Embryonic facial prominence (tissue), 1 donor: Measurements from ENCODE around the gene CENPM.
"Not testable (repeated sequence)": the region's sequence is repeated elsewhere in the genome, so short reads cannot be mapped to it uniquely, and the experiment has no call there.

Source experiments
- DNase-seq: peaks from one replicate; pipeline ENCODE4 v3.0.0-alpha.2; 2016; ENCODE audit errors: extremely low spot score

Gene CENPM

GRCh38 chr22:41966607-41967240 is 19.8 kb upstream of the CENPM start:
- no peak for DNase-seq

DNA sequence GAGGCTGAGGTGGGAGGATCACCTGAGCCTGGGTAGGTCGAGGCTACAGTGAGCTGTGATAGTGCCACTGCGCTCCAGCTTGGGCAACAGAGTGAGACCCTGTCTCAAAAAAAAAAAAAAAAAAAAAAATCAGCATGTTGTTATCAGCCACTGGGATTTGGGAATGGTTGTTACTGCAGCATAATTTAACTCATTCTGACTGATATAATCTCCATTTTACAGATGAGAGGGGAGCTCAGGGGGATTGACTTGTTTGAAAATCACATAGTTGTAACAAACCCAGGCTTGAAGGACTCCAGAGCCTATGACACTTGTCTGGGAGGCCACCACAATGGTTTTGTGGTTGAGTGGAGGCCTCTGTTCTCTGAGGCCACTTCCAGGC is 19.3 kb upstream of the CENPM start:
- no peak for DNase-seq

DNA sequence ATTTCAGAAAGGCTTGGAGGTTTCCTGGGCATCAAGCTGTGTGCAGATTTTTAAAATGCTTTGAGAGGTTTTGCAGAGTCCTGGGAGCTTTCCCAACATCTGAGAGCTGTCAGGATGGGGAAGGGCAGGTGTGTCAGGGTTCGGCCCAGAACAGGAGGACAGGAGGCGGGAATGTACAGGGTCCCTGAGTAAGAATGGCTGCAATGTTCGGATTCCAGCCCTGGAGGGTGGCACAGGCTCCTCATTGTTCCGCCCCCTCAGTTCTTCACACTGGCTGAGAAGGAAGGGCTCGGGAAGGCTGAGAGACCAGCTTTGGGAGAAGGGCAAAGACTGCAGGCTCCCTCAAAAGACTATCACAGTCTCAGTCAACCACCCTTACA is 17.1 kb upstream of the CENPM start:
- no peak for DNase-seq

DNA sequence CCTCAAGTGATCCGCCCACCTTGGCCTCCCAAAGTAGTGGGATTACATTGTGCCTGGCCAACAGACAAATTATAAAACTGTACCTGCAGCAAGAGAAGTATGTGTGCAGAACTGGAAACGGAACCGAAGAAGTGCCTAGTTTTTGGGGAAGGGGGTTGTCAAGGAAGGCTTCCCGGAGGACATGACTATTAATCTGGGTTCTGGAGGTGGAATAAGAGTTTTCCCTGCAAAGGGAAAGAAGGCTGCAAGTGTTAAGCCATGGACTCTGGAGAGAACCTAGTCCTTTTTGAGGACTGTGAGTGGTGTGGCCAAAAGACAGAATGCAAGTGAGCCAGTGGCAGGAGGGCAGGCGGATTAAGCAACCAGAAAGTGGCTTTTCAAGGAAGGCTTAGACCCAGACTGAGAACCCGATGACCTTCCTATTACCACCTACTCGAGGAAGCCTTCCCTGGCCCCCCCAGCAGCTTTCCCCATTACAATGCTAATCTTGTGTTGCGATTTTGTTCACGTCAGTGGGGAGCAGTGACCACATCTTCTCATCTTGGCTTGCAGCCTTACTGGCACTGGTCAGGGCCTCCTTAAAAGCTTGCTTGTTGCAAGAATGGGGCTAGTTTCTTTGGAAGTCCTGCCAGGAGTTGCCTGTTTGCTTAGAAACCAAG is 16.6 kb upstream of the CENPM start:
- DNase-seq = no peak

DNA sequence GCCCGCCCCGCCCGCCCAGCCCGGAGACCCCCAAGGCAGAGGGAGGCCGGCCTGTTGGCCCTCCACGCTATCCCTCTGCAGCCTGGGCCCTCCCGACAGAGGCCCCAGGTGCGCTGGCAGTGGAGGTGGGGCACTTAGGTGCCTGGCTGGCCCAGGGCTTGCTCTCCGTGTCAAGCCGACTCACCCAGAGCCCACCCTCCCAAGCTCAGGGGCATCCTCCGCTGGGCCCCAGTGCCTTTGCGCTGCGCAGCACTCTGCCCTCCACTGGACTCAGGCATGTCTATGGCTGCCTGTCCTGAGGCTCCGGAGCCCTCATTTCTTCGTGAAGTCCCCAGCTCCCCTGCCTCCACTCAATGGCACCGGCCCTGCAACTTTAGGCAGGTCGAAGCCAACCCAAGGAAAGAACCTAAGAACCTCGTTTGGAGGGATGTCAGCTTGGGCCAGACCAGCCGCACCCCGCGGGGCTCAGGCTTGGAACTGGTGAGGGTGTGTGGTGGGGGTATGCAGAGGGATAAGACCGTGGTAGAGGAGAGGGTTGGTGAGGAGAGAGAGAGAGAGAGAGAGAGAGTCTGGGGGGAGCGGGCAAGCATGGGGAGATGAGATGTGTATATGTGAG is 11.1 kb upstream of the CENPM start:
- DNase-seq = no peak

DNA sequence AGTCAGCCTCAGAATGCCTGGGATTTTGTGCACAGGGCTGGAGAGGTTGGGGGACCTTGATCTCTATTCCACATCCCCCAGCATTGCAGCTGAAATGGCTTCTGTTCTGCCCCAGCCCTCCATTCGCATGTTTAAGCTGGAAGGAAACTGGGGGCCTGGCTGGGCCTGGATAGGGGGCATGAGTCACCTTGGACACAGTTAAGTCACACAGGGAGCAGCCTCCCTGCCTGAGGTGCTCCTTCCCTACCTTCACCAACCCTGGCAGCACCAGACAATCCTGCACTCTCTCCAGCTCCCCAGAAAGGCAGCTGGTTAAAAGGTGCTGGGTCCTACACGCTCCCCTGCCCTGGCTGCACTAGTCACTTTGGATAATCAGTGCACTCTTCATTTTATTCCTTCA is 5.8 kb upstream of the CENPM start:
- no peak for DNase-seq

- DNase-seq = no peak
These were observed 5.0 kb upstream of the CENPM start, which contains the start of gene SMIM45 for GRCh38 chr22:41951898-41952474. SMIM45 (plus strand) TSS chr22:41952150.

GRCh38 chr22:41949297-41949965 is 2.5 kb upstream of the CENPM start:
- no peak for DNase-seq

DNA sequence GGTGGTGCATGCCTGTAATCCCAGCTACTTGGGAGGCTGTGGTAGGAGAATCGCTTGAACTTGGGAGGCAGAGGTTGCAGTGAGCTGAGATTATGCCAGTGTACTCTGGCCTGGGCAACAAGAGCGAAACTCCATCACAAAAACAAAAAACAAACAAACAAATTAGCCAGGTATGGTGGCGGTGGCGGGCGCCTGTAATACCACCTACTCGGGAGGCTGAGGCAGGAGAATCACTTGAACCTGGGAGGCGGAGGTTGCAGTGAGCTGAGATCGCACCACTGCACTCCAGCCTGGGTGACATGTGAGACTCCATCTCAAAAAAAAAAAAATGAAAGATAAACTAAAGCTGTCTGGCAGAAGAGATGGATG is 2.0 kb upstream of the CENPM start:
- not testable (repeated sequence) for DNase-seq

GRCh38 chr22:41948142-41948541 is 1.2 kb upstream of the CENPM start:
- DNase-seq = no peak

DNA sequence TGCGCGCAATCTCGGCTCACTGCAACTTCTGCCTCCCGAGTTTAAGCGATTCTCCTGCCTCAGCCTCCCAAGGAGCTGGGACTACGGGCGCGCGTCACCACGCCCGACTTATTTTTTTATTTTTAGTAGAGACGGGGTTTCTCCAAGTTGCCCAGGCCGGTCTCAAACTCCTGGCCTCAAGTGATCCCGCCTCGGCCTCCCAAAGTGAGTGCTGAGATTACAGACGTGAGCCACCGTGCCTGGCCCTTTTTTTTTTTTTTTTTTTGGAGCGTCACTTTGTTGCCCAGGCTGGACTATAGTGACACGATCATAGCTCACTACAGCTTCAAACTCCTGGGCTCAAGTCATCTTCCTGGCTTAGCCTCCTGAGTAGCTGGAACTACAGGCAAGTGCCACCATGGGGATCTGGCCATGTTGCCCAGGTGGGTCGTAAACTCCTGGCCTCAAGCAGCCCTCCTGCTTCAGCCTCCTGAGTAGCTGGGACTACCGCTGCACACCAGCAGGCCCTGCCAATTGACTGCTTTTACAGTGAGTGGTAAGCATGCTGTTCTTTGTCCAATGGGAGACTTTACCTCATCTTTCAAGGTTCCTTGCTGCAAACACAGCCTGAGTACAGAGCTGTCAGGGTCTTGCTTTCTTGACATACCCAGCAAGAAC is 600 bp upstream of the CENPM start:
- no peak for DNase-seq

- DNase-seq = no peak
These were observed 3.2 kb downstream of the CENPM start for GRCh38 chr22:41943661-41944209.

DNA sequence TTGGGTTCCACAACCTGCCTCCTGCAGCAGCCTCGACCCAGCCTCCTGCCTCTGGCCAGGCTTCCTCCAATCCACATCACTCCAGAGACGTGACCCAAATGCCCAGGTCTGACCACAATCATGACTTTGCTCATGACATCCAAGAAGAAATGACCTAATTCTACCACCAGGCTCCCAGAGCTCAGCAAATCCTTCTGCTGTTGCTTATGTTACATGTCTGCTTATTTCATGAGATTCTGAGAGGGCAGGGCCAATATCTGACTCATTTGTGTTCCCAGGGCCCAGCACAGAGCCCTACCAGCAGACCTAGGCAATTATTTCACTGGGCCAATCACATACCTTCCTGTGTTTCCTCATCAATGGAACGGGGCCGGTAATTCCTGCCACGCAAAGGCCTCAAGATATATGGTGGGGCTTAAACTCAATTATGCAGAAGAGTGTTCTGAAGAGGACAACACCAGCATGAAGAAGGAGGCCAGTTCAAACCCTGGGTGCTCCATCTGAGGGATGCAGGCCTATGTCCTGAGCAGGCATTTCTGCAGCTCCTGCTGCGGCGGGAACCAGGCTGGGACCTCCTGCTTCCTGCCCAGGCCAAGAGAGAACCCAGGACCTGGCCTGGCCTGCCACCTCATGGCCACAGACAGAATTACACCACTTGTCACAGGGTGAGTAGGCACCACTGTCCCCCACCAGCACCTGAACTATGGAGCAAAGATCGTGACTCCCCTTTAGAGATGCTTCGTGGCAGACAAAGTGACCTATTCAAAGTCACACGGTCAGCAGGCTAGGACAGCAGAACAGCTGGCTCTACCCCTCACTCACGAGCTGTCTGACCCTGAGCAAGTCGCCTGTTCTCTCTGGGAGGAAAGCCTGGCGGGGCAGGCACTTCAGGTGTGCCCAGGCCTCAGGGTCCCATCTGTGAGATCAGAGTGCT is 5.9 kb downstream of the CENPM start:
- DNase-seq = no peak

- no peak for DNase-seq
These were observed 6.7 kb downstream of the CENPM start for GRCh38 chr22:41939981-41940831.

DNA sequence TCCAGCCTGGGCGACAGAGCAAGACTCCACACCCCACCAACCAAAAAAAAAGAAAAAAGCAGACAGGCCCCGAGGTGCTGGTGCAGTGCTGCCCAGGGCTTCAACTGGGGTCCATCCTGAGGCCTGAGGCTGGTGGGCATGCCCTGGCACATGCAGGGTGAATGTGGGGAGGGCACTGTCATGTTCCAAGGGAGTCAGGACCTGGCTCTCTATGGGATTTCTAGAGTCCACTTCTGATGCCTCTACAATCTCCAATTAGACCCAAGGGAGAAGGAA is 10.1 kb downstream of the CENPM start:
- DNase-seq = no peak

DNA sequence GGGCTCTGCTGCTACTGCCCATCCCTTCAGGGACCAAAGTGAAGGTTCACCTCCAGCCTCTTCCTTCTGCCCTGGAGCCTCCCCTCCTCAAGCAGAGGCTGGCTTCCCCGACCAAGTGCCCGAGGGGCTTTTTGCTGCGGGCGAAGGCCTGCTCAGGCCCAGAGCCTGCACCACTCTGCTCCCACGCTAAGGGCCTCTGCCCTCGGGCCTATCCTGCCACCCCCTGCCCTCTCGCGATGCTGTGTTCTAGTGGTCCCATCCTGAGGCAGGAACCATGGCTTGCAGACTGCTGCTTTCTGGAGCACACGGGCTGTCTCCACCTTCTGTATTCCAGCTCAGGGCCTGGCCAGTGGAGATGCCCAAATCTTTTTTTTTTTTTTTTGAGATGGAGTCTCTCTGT is 11.4 kb downstream of the CENPM start:
- no peak for DNase-seq

DNA sequence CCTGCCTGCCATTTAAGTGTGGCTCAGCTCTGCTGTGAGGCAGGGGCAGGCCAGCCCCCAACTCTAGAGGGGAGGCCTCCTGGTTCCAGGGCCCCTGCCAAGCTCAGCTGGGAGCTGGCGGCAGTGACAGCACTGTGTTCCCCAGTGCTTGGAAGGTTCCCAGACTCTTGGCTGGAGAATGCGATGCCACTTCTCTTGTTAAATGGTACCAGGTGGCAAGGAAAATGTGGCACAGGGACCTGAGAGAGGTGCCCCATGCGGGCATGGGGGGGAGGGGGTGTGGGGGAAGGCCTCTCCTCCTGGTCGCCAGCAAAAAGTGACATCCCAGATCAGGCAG is 12.0 kb downstream of the CENPM start:
- no peak for DNase-seq

DNA sequence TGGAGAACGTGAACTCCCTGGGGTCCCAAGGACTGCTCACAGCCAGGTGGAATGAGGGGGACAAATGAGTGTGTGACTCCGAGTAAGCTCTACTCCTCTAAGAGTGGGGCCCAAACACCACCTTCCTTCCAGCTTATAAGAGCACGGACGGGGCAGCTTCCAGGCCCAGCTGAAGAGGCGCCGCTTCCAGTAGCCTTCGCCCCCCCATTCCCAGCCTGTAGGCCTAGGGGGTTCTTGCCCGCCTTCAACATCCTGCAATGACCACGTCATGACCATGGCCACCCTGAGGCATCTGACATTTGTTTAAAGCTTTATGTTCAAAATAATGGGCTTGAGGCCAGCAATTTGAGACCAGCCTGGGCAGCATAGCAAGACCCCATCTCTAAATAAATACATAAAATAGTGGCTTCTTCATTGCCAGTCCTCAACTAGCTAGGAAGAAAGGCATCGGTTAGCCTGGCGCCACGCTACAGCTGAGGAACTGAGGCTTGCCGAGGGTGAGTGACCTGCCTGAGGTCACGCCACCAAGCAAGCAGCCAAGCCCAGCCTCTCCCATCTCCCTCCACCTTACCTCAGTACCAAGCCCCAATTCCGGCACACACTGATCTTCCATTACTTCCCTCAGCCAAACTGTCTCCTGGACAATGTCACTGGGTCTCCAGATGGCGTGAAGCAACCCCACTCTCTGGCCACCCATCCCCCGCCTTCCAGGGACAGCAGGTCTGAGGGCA is 12.5 kb downstream of the CENPM start:
- no peak for DNase-seq

DNA sequence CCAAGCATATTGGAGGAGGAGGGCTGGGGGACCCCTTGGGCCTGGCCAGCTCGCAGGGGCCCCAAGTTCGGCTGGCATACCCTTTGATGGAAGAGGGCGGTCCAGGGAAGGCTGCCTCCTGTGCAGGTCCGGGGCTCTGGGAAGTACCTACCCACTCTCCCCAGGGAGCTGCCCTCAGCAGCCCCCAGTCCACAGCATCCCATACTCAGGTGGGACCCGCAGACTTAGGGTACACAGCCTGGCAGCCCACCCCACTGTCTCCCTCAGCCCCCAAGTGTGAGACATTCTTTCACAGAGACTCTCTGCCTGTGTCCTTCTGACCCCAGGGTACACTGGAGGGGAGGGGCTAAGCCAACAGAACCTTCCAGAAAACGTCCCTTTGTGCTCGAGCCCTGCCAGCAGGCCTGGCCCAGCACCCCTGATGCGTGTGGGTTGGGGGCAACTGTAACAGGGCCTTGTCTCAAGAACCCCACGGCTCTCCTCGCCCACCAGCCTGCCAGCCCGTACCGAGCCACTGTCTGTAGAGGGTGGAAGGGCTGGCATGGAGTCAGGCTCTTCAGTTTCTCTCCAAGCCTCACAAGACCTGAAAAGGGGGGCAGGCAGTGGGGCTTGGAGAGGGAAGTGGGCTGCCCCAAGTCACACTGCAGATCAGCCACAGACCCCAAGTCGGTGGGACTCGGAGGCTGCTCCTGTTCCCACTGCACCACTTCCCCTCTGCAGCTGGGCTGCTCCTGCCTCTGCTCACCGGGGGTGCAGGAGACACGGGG is 13.4 kb downstream of the CENPM start:
- DNase-seq = no peak
